ENCODE measurements around the gene DNAH8.

The DNAH8 gene

DNA sequence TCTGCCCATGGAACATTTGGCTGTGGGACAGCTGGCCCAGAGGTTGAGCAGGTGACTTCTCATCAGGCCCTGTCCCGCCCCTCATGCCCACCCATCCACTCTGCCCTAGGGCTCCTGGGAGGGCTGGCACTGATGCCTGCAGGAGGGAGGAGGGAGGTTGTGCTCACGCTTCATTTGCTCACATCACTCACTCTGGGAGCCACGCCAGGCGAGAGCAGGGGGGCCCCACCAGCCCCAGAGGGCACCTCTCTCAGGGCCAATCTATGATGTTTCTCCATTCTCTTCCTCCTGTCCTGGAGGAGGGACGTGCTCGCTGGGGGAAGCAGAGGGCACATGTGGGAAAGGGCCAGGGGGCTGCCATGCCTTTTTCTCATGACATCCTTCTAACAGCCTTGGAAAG, 322.6 kb downstream of the DNAH8 start:
- TF ChIP-seq CTCF (conservative IDR thresholded peaks at IDR 0.05; ENCODE audit: low read length): no peak
- no peak for DNase-seq (ENCODE audit: low read depth)
- no peak overlapping the region for H3K4me3 ChIP-seq (ENCODE audit: low read length)

DNA sequence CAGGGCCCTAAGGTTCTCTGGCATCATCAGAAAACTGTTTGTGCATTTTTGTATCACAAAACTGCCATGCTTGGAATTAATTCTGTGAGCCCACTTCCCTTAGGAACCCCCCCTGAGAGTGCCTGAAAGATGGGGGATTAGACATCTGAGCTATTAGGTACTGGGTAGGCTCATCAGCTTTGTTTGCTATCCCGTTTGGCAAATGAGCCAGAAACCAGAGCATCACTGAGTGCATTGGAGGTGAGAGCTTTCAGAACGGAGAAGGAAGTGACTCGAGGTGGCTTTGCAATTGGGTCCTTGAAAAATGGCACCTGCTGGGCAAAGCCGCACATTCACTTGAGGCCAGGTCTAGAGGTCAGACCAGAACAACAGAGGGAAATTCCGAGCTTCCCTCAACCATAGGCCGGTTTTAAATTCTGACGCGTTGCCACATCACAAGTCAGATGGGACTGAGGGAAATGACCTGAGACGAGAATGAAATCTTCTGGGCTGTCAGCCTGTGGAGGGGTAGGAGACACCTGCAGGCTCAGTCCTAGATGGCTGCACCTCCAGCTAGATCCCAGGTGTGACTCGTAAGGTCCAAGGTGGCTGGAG, 325.1 kb downstream of the DNAH8 start:
- DNase-seq (ENCODE audit: low read depth): no peak
- no peak overlapping the region for H3K4me3 ChIP-seq (ENCODE audit: low read length)
- no peak for TF ChIP-seq CTCF (conservative IDR thresholded peaks at IDR 0.05; ENCODE audit: low read length)

DNA sequence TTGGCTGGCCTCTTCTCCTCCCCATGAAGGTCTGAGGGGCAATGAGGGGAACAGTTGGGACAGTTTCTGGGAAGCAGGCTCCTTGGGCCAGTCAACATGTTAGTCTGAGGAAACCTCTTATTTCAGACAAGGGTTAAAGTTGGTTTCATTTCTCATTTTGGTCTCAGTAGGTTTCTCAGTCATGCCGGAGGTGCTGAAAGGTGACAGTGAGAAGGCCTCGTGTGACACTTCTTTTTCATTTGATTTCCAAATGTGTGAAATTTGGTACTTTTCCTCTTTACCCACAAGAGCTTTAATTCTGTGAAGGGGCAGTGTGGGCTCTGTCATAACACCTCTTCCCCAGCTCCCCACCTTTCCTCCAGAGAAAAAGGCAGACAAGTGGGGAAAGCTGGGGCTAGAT, 326.0 kb downstream of the DNAH8 start:
- no peak overlapping the region for H3K4me3 ChIP-seq (ENCODE audit: low read length)
- no peak for TF ChIP-seq CTCF (conservative IDR thresholded peaks at IDR 0.05; ENCODE audit: low read length)
- no peak for DNase-seq (ENCODE audit: low read depth)

DNA sequence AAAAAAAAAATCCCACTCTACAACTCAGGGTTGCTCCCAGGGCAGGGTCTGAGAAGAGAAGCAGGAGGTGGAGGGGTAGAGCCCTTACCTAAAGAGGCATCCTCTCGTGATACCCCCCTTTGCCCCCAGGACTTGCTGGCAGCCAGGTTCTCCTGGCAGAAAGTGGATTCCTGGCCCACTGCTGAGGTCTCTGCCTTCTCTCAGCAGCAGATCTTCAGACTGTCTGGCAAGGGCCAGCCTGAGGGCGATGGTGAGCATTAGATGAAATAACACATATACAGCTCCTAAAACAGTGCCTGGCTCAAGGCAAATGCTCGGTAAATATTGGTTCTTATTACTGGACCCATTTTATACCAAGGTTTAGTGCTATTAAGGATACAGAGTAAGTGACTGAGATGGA, 328.7 kb downstream of the DNAH8 start:
- TF ChIP-seq CTCF (conservative IDR thresholded peaks at IDR 0.05; ENCODE audit: low read length): no peak
- no peak for DNase-seq (ENCODE audit: low read depth)
- no peak overlapping the region for H3K4me3 ChIP-seq (ENCODE audit: low read length)

- TF ChIP-seq CTCF (conservative IDR thresholded peaks at IDR 0.05; ENCODE audit: low read length): no peak
- no peak for DNase-seq (ENCODE audit: low read depth)
- H3K4me3 ChIP-seq (ENCODE audit: low read length): no peak overlapping the region
These were observed 329.1 kb downstream of the DNAH8 start for GRCh38 chr6:39044181-39044580.

DNA sequence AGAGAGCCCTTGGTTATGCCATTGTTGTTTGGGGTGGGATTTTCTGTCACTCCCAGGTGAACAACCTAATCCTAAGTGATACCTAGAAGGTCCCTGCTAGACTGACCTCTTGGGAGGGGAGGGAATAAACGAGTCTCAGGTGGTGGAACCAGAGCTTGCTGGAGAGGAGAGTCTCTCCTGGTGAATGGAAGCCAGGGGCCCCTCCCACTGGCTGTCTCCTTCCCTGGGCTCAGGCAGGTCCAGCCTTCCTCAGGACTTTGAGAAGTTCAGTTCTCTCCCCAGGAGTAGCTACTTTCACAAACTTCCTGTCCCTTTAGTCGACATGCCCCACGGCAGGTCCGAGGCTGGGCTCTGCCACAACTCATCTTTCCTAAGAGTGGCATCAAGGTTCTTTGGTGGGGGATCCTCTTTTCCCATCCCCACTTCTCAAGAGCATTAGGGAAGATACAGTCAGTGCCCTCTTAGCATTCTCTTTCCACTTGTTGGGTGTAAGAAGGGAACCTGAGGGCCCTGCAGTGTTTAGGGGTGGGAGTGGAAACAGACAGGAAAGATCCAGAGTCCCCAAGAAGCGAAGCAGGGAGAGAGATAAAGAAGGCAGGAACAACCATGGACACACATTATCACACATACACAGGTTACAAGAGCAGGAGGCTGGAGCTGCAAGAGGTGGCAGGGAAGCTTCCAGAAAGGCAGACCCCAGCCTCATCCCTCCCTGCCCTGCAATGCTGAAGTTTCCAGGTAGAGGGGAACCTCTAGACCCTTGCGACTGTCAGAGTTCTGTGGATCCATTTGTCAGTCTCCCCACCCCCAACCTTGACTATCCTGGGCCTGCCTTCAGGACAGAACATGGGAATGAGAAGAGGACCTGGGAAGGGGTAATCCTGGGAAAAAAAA, 332.6 kb downstream of the DNAH8 start:
- H3K4me3 ChIP-seq (ENCODE audit: low read length): no peak overlapping the region
- TF ChIP-seq CTCF (conservative IDR thresholded peaks at IDR 0.05; ENCODE audit: low read length): no peak
- DNase-seq (ENCODE audit: low read depth): no peak
